Umbilical cord (tissue), 2 donors: Measurements from ENCODE around the gene TEAD2. TPM values are rescaled to one million over a fixed set of nuclear protein-coding genes. Genes with fewer than 3 reads are reported as not detected.
A peak's percentile ranks its signal among the peaks of the same experiment; 100 is the strongest.
"Not testable (repeated sequence)": the region's sequence is repeated elsewhere in the genome, so short reads cannot be mapped to it uniquely, and the experiment has no call there.

ENCODE experiments used
- DNase-seq: peaks from one replicate; pipeline ENCODE4 v3.0.0-alpha.2; 2015; ENCODE audit warnings: low spot score
- total RNA-seq: library from RNA; depleted of rRNA; stranded (reverse); fragments of >200 nt; gene quantifications from one replicate; pipeline ENCODE4 v1.2.3, GENCODE V29; 2014; ENCODE audit warnings: low replicate concordance; ENCODE audit not compliant: insufficient read depth

Gene TEAD2
- total RNA-seq, 1 donor from 2014 or later = 25.5 TPM

GRCh38 chr19:49387936-49388372 is 25.7 kb upstream of the TEAD2 start, which contains the start of gene KASH5:
Gene KASH5, plus strand, starts transcription at chr19:49388249. Its CDS starts 2,635 bp downstream, at chr19:49390884.
- peak; percentile 50 for DNase-seq

DNA sequence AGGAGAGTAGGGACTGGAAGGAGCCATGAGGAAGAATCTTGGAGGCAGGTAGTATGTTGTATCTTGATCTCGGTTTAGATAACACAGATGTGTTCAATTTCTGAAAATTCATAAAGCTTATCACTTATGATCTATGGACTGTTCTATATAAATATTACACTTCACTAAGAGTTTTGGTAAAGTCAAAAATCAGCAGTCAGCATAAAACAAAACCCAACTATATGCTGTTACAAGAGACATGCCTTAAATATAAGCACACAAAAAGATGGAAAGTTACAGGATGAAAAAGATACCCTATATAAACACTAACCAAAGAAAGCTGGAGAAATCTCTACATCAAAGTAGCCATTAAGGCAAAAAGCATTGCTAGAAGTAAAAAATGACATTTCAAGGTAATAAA is 21.4 kb upstream of the TEAD2 start:
- no peak for DNase-seq

DNA sequence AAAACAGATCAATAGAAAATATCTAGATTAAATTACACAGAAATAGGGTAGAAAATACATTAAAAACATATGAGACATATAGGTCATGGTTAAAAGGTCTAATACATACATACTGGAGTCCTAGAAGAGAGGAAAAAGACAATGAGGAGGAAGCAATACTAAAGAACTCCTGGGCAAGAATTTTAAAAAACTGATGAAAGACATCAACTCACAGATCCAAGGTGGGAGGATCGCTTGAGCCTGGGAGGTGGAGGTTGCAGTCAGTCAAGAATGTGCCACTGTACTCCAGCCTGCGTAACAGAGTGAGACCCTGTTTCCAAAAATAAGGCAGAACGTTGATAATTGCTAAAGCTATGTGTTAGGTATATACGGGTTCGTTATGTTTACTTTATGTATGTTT is 20.4 kb upstream of the TEAD2 start:
- DNase-seq = no peak

GRCh38 chr19:49380391-49380790 is 18.2 kb upstream of the TEAD2 start:
- DNase-seq = no peak

DNA sequence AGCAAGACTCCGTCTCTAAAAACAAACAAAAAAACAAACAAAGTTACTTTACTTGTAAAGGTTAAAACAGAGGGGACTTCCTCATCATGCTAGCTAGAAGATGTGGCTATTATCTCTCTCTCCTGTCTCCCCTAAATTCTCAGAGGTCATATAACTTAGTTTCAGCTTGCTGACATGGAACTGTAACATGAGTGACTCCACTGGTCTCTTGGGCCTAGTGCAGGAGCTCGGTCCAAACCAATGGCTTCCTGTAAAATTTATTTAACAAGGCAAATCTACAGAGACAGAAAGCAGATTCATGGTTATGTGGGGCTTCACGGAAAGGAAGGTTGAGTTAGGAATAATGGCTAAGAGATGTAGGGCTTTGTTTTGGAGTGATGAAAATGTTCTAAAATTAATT is 16.3 kb upstream of the TEAD2 start:
- no peak for DNase-seq

DNA sequence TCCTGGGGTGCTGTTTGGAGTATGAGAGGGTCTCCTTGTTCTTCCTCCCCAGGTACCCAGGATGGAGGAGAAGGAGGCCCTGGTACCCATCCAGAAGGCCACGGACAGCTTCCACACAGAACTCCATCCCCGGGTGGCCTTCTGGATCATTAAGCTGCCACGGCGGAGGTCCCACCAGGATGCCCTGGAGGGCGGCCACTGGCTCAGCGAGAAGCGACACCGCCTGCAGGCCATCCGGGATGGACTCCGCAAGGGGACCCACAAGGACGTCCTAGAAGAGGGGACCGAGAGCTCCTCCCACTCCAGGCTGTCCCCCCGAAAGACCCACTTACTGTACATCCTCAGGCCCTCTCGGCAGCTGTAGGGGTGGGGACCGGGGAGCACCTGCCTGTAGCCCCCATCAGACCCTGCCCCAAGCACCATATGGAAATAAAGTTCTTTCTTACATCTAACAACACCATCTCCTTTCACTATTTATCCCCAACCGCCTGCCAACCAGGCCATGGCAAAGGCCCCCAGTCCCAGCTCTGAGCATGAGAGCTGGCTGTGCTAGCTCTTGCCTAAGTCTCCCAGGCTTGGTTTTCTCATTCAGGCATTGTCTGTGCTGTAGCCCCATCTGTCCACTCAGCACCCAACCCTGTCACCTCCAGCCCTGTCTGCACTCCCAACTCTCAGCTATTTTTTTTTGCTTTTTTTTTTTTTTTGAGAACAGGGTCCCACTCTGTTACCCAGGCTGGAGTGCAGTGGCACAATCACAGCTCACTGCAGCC is 12.6 kb upstream of the TEAD2 start:
- no peak for DNase-seq

GRCh38 chr19:49373174-49373573 is 11.0 kb upstream of the TEAD2 start:
- DNase-seq = not testable (repeated sequence)

- DNase-seq = no peak
Observed at GRCh38 chr19:49371184-49371583, 9.0 kb upstream of the TEAD2 start.

GRCh38 chr19:49368711-49369358 is 6.6 kb upstream of the TEAD2 start:
- DNase-seq = no peak

DNA sequence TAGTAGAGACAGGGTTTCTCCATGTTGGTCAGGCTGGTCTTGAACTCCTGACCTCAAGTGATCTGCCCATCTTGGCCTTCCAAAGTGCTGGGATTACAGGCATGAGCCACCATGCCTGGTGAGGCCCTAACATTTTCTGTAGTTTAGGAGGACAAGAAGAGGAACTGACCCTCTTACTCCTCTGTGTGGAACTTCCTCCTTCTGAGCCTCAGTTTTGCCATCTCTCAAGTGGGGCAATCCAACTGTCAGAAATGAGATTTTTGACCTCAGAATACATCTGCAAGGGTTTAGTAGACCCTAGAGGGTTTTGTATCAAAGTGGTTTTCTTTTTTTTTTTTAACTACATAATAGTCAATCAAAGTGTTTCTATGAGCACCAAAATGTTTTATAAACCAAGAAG is 3.9 kb upstream of the TEAD2 start:
- no peak for DNase-seq

GRCh38 chr19:49364083-49364737 is 2.0 kb upstream of the TEAD2 start:
- no peak for DNase-seq

GRCh38 chr19:49363268-49364082 is 1.3 kb upstream of the TEAD2 start, which contains the start of gene DKKL1:
Gene DKKL1, plus strand, starts transcription at chr19:49363877. Its CDS starts 122 bp downstream, at chr19:49363999.
- peak; percentile 97 for DNase-seq

DNA sequence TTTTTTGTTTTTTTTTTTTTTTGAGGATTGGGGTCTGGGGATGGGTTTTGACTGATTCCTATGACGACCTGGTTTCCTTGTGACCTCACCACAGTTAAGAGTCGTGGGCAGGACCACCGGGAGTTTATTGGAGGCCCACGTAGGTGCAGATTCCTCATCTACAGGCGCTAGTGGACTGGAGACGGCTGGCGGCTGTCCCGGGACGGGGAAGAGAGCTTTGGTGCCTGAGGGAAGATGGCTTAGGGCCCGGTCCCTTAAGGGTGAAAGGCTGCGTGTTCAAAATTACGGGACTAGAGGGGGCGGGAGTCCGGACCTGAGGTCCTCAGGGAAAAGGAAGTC is 682 bp upstream of the TEAD2 start:
- peak; percentile 66 for DNase-seq

DNA sequence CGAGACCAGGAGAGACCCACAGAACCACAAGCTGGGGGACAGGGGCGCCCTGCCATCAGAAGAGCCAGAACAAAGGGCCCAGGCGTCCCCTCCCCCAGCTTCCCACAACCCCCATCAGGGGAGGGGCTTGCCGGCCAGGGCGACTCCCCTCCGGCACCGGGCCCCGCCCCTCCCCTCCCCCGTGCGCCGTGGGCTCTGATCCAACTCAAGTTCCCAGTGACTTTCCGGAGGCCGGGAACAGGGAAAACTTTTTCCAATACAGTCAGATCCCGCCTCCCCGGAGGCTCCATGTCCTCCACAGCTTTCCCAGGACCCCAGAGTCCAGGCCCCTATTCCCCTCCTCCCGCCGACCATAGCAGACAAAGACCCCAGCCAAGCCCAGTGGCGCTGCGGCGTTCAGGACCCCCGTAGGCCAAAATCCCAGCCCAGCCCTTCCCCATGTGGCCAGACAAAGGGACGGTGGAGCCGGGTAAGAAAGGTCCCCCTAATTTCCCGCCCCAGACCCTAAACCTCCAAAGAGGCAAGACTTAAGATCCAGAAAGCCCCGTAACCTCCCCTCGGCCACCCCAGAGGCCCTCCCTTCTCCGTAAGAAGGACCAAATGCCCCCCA is 673 bp downstream of the TEAD2 start:
- DNase-seq = peak; percentile 89

- DNase-seq = no peak
Observed at GRCh38 chr19:49359851-49360820, 2.1 kb downstream of the TEAD2 start.

DNA sequence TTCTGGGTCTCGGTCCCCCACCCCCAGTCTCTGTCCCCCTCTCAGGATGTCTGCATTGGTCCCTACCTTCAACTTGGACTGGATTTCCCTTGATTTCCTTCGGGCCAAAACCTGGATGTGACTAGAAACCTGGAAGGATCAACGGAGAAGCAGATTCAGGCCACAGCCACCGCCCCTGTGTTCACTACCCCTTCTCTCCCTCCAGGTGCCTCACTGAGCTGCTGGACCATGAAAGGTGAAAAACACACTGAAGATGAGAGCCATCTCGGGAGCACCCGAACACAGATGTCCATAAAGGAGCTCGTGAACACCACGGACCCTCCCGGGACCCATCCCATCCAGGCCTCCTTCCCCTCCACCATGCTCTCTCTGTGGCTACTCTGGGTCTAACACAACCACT is 5.0 kb downstream of the TEAD2 start:
- no peak for DNase-seq

DNA sequence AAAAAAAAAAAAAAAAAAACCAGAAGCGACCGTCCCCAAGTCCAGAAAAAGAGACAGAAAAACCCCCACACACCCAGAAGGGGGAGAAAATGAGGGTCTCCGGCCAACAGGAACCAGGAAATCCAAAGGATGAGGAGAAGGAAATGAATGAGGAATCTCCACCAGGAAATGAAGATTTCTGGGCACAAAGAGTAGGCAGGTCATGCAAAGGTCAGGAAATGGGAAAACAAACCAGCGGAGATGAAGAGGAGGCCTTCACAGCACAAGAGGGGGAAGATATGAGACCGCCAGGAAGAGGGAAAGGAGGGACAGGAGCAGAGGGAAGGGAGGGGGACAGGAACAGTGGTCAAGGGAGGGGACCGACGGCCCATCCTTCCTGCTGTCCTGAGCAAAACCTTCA is 5.8 kb downstream of the TEAD2 start:
- DNase-seq = no peak

- no peak for DNase-seq
Observed at GRCh38 chr19:49355909-49356353, 6.3 kb downstream of the TEAD2 start.

DNA sequence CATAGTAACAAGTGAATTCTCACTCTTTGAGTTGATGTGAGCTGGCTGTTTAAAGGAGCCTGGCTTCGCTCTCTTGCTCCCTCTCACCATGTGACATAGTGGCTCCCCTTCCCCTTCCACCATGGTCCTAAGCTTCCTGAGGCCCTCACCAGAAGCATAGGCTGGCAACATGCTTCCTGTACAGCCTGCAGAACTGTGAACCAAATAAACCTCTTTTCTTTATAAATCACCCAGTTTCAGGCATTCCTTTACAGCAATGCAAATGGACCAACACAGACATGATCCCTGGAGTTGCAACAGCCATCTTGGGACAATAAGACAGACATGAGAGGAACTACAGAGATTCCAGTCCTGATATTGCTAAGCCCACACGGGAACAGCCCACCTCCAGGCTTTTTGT is 12.6 kb downstream of the TEAD2 start:
- DNase-seq = no peak
